Measurements from ENCODE around the gene FOXJ3. TPM values are rescaled to one million over a fixed set of nuclear protein-coding genes. Genes with fewer than 3 reads are reported as not detected.

Gene FOXJ3
- total RNA-seq, 1 experiment from 2014 or later: 55.5 TPM

GRCh38 chr1:42320708-42321107 is 14.3 kb downstream of the FOXJ3 start:
- H3K9me3 ChIP-seq (ENCODE audit: low read length): no peaks in the 10 kb centered on the region
- H3K27ac ChIP-seq (ENCODE audit: low read length): no peak overlapping the region
- peaks cover 96% of the 10 kb centered on the region for H3K79me2 ChIP-seq (ENCODE audit: low read length)
- H3K9me2 ChIP-seq (replicated peaks; ENCODE audit: insufficient read depth, low read length): no peaks in the 10 kb centered on the region
- H3K4me2 ChIP-seq (ENCODE audit: low read depth, low read length, poor library complexity, severe bottlenecking): no peak overlapping the region
- H2AFZ ChIP-seq (ENCODE audit: low read length): no peak overlapping the region
- H3K4me1 ChIP-seq (ENCODE audit: low read length): peaks cover 17% of the 10 kb centered on the region
- no peak for DNase-seq
- H3K9ac ChIP-seq (ENCODE audit: low read length): no peak overlapping the region
- no peaks in the 10 kb centered on the region for H3K27me3 ChIP-seq (ENCODE audit: low read length)
- no peaks in the 10 kb centered on the region for H3K36me3 ChIP-seq (ENCODE audit: insufficient read depth, low read length)
- H3K4me3 ChIP-seq (ENCODE audit: low read length): no peak overlapping the region
- peaks cover 18% of the 10 kb centered on the region for H4K20me1 ChIP-seq (ENCODE audit: insufficient read depth, low read depth, low read length)

GRCh38 chr1:42319871-42320484 is 15.1 kb downstream of the FOXJ3 start:
- Histone ChIP-seq H3K4me1 (ENCODE audit: low read length) (peaks cover 17% of the 10 kb centered on the region), H3K9ac (ENCODE audit: low read length) (no peak overlapping the region), H3K4me2 (ENCODE audit: low read depth, low read length, poor library complexity, severe bottlenecking) (no peak overlapping the region), H2AFZ (ENCODE audit: low read length) (no peak overlapping the region), H3K36me3 (ENCODE audit: insufficient read depth, low read length) (no peaks in the 10 kb centered on the region), H3K9me3 (ENCODE audit: low read length) (no peaks in the 10 kb centered on the region), H3K9me2 (replicated peaks; ENCODE audit: insufficient read depth, low read length) (no peaks in the 10 kb centered on the region), H3K4me3 (ENCODE audit: low read length) (no peak overlapping the region), H3K27me3 (ENCODE audit: low read length) (no peaks in the 10 kb centered on the region), H3K79me2 (ENCODE audit: low read length) (peaks cover 96% of the 10 kb centered on the region), H3K27ac (ENCODE audit: low read length) (no peak overlapping the region), H4K20me1 (ENCODE audit: insufficient read depth, low read depth, low read length) (peaks cover 12% of the 10 kb centered on the region)
- DNase-seq: no peak

- peaks cover 17% of the 10 kb centered on the region for H3K4me1 ChIP-seq (ENCODE audit: low read length)
- H4K20me1 ChIP-seq (ENCODE audit: insufficient read depth, low read depth, low read length): peaks cover 8% of the 10 kb centered on the region
- H3K27ac ChIP-seq (ENCODE audit: low read length): no peak overlapping the region
- no peaks in the 10 kb centered on the region for H3K36me3 ChIP-seq (ENCODE audit: insufficient read depth, low read length)
- no peak overlapping the region for H2AFZ ChIP-seq (ENCODE audit: low read length)
- DNase-seq: no peak
- H3K9me2 ChIP-seq (replicated peaks; ENCODE audit: insufficient read depth, low read length): no peaks in the 10 kb centered on the region
- no peaks in the 10 kb centered on the region for H3K27me3 ChIP-seq (ENCODE audit: low read length)
- no peak overlapping the region for H3K9ac ChIP-seq (ENCODE audit: low read length)
- H3K9me3 ChIP-seq (ENCODE audit: low read length): no peaks in the 10 kb centered on the region
- H3K79me2 ChIP-seq (ENCODE audit: low read length): peaks cover 96% of the 10 kb centered on the region
- no peak overlapping the region for H3K4me3 ChIP-seq (ENCODE audit: low read length)
- H3K4me2 ChIP-seq (ENCODE audit: low read depth, low read length, poor library complexity, severe bottlenecking): no peak overlapping the region
Measured at GRCh38 chr1:42319128-42319851, 15.7 kb downstream of the FOXJ3 start.

- H3K36me3 ChIP-seq (ENCODE audit: insufficient read depth, low read length): no peaks in the 10 kb centered on the region
- H3K9me3 ChIP-seq (ENCODE audit: low read length): no peaks in the 10 kb centered on the region
- H3K27me3 ChIP-seq (ENCODE audit: low read length): no peaks in the 10 kb centered on the region
- no peak overlapping the region for H3K27ac ChIP-seq (ENCODE audit: low read length)
- peaks cover 17% of the 10 kb centered on the region for H3K4me1 ChIP-seq (ENCODE audit: low read length)
- DNase-seq: no peak
- peaks cover 100% of the 10 kb centered on the region for H3K79me2 ChIP-seq (ENCODE audit: low read length)
- H3K4me3 ChIP-seq (ENCODE audit: low read length): no peak overlapping the region
- H2AFZ ChIP-seq (ENCODE audit: low read length): no peak overlapping the region
- no peak overlapping the region for H3K9ac ChIP-seq (ENCODE audit: low read length)
- H3K9me2 ChIP-seq (replicated peaks; ENCODE audit: insufficient read depth, low read length): no peaks in the 10 kb centered on the region
- no peak overlapping the region for H3K4me2 ChIP-seq (ENCODE audit: low read depth, low read length, poor library complexity, severe bottlenecking)
- H4K20me1 ChIP-seq (ENCODE audit: insufficient read depth, low read depth, low read length): peaks cover 6% of the 10 kb centered on the region
Measured at GRCh38 chr1:42318601-42319000, 16.4 kb downstream of the FOXJ3 start.

- peaks cover 17% of the 10 kb centered on the region for H3K4me1 ChIP-seq (ENCODE audit: low read length)
- no peak overlapping the region for H3K4me3 ChIP-seq (ENCODE audit: low read length)
- no peak overlapping the region for H3K4me2 ChIP-seq (ENCODE audit: low read depth, low read length, poor library complexity, severe bottlenecking)
- H3K79me2 ChIP-seq (ENCODE audit: low read length): peaks cover 100% of the 10 kb centered on the region
- H3K9me2 ChIP-seq (replicated peaks; ENCODE audit: insufficient read depth, low read length): no peaks in the 10 kb centered on the region
- no peak overlapping the region for H3K9ac ChIP-seq (ENCODE audit: low read length)
- H3K27me3 ChIP-seq (ENCODE audit: low read length): no peaks in the 10 kb centered on the region
- DNase-seq: no peak
- no peak overlapping the region for H3K27ac ChIP-seq (ENCODE audit: low read length)
- no peaks in the 10 kb centered on the region; the same call in 1 of the 2 replicates for H4K20me1 ChIP-seq (ENCODE audit: insufficient read depth, low read depth, low read length)
- no peak overlapping the region for H2AFZ ChIP-seq (ENCODE audit: low read length)
- no peaks in the 10 kb centered on the region for H3K9me3 ChIP-seq (ENCODE audit: low read length)
- H3K36me3 ChIP-seq (ENCODE audit: insufficient read depth, low read length): no peaks in the 10 kb centered on the region
Measured at GRCh38 chr1:42317308-42317707, 17.7 kb downstream of the FOXJ3 start.

GRCh38 chr1:42316292-42316691 is 18.7 kb downstream of the FOXJ3 start:
- Histone ChIP-seq H4K20me1 (ENCODE audit: insufficient read depth, low read depth, low read length) (no peaks in the 10 kb centered on the region; the same call in 1 of the 2 replicates), H3K9me3 (ENCODE audit: low read length) (no peaks in the 10 kb centered on the region), H3K4me3 (ENCODE audit: low read length) (no peak overlapping the region), H3K4me2 (ENCODE audit: low read depth, low read length, poor library complexity, severe bottlenecking) (no peak overlapping the region), H3K27ac (ENCODE audit: low read length) (no peak overlapping the region), H2AFZ (ENCODE audit: low read length) (no peak overlapping the region), H3K9me2 (replicated peaks; ENCODE audit: insufficient read depth, low read length) (no peaks in the 10 kb centered on the region), H3K4me1 (ENCODE audit: low read length) (peaks cover 17% of the 10 kb centered on the region), H3K27me3 (ENCODE audit: low read length) (no peaks in the 10 kb centered on the region), H3K36me3 (ENCODE audit: insufficient read depth, low read length) (0 out of 2 replicates have a peak, but pooled peaks cover 6% of the 10 kb centered on the region), H3K9ac (ENCODE audit: low read length) (no peak overlapping the region), H3K79me2 (ENCODE audit: low read length) (peaks cover 100% of the 10 kb centered on the region)
- DNase-seq: no peak

- Histone ChIP-seq H3K4me1 (ENCODE audit: low read length) (peaks cover 14% of the 10 kb centered on the region), H4K20me1 (ENCODE audit: insufficient read depth, low read depth, low read length) (no peaks in the 10 kb centered on the region; the same call in 1 of the 2 replicates), H3K36me3 (ENCODE audit: insufficient read depth, low read length) (0 out of 2 replicates have a peak, but pooled peaks cover 8% of the 10 kb centered on the region), H3K4me2 (ENCODE audit: low read depth, low read length, poor library complexity, severe bottlenecking) (no peak overlapping the region), H3K27me3 (ENCODE audit: low read length) (no peaks in the 10 kb centered on the region), H3K9ac (ENCODE audit: low read length) (no peak overlapping the region), H3K9me2 (replicated peaks; ENCODE audit: insufficient read depth, low read length) (no peaks in the 10 kb centered on the region), H3K9me3 (ENCODE audit: low read length) (no peaks in the 10 kb centered on the region), H2AFZ (ENCODE audit: low read length) (no peak overlapping the region), H3K79me2 (ENCODE audit: low read length) (peaks cover 100% of the 10 kb centered on the region), H3K4me3 (ENCODE audit: low read length) (no peak overlapping the region), H3K27ac (ENCODE audit: low read length) (no peak overlapping the region)
- DNase-seq: no peak
Measured at GRCh38 chr1:42315500-42315899, 19.5 kb downstream of the FOXJ3 start.

GRCh38 chr1:42313970-42314369 is 21.1 kb downstream of the FOXJ3 start:
- peaks cover 100% of the 10 kb centered on the region for H3K79me2 ChIP-seq (ENCODE audit: low read length)
- no peaks in the 10 kb centered on the region for H3K9me2 ChIP-seq (replicated peaks; ENCODE audit: insufficient read depth, low read length)
- H3K27ac ChIP-seq (ENCODE audit: low read length): no peak overlapping the region
- no peak overlapping the region for H2AFZ ChIP-seq (ENCODE audit: low read length)
- no peaks in the 10 kb centered on the region; the same call in 1 of the 2 replicates for H4K20me1 ChIP-seq (ENCODE audit: insufficient read depth, low read depth, low read length)
- DNase-seq: no peak
- no peak overlapping the region for H3K9ac ChIP-seq (ENCODE audit: low read length)
- H3K36me3 ChIP-seq (ENCODE audit: insufficient read depth, low read length): peaks cover 19% of the 10 kb centered on the region; the same call in 1 of the 2 replicates
- H3K9me3 ChIP-seq (ENCODE audit: low read length): no peaks in the 10 kb centered on the region
- no peaks in the 10 kb centered on the region for H3K4me1 ChIP-seq (ENCODE audit: low read length)
- H3K4me2 ChIP-seq (ENCODE audit: low read depth, low read length, poor library complexity, severe bottlenecking): no peak overlapping the region
- H3K27me3 ChIP-seq (ENCODE audit: low read length): no peaks in the 10 kb centered on the region
- H3K4me3 ChIP-seq (ENCODE audit: low read length): no peak overlapping the region
